CD14-positive monocyte (primary cell): ENCODE results near the gene SMTNL2. TPM values are rescaled to one million over a fixed set of nuclear protein-coding genes. Genes with fewer than 3 reads are reported as not detected.

ENCODE experiments used
- DNase-seq, 3 donors: peaks; one replicate each; pipeline ENCODE4 v3.0.0-alpha.2; 2011 to 2022
- H2AFZ ChIP-seq: 2 replicates; pipeline ENCODE4 v1.6.0; 2012; ENCODE audit warnings: mild to moderate bottlenecking, low read depth, low read length, inconsistent platforms; ENCODE audit not compliant: insufficient read depth, poor library complexity, severe bottlenecking
- H3K27ac ChIP-seq, 2 donors: 1 replicate in 1 of 2; 2 replicates in 1 of 2; pipeline ENCODE4 v1.5.1; 2012 to 2013; ENCODE audit warnings: low read length in 2 of 2, control low read depth in 1 of 2, inconsistent platforms in 1 of 2, low read depth in 1 of 2, mild to moderate bottlenecking in 1 of 2
- H3K27me3 ChIP-seq, 2 donors: one replicate each; pipeline versions ENCODE4 v1.6.0 to v1.6.1; 2011 to 2013; ENCODE audit warnings: low read length in 2 of 2; ENCODE audit not compliant: control insufficient read depth in 2 of 2, insufficient read depth in 2 of 2
- H3K36me3 ChIP-seq, 2 donors: replicated peaks in 1 of 2; 1 replicate in 1 of 2; 2 replicates in 1 of 2; pipeline versions ENCODE4 v1.5.1 to v1.6.1; 2012 to 2013; ENCODE audit warnings: low read length in 2 of 2, control low read depth in 1 of 2, inconsistent platforms in 1 of 2, mild to moderate bottlenecking in 1 of 2; ENCODE audit not compliant: insufficient read depth in 2 of 2, control insufficient read depth in 1 of 2
- H3K4me1 ChIP-seq, 2 donors: 1 replicate in 1 of 2; 2 replicates in 1 of 2; pipeline versions ENCODE4 v1.5.1 to v1.6.1; 2012 to 2013; ENCODE audit warnings: low read length in 2 of 2, control low read depth in 1 of 2, inconsistent platforms in 1 of 2, mild to moderate bottlenecking in 1 of 2, moderate library complexity in 1 of 2; ENCODE audit not compliant: insufficient read depth in 2 of 2, control insufficient read depth in 1 of 2
- H3K4me2 ChIP-seq: replicated peaks from 2 replicates; pipeline ENCODE3; 2012; ENCODE audit warnings: low read length, moderate library complexity, mild to moderate bottlenecking; ENCODE audit not compliant: poor library complexity, severe bottlenecking; ENCODE audit errors: extremely low read depth
- H3K4me3 ChIP-seq, 3 experiments: fragments of 200-600 bp in 1 of 3; sonication (generic) in 1 of 3; replicated peaks in 1 of 3; 1 replicate in 2 of 3; 2 replicates in 1 of 3; pipeline ENCODE4 v1.5.1; 2011 to 2013; ENCODE audit warnings: low read length in 3 of 3, mild to moderate bottlenecking in 3 of 3, control low read depth in 2 of 3, low read depth in 2 of 3, inconsistent platforms in 1 of 3, moderate library complexity in 1 of 3
- H3K79me2 ChIP-seq: 2 replicates; pipeline ENCODE4 v1.6.0; 2012; ENCODE audit warnings: mild to moderate bottlenecking, control low read depth, inconsistent platforms, low read length, moderate library complexity; ENCODE audit not compliant: insufficient read depth
- H3K9ac ChIP-seq: 2 replicates; pipeline ENCODE4 v1.6.0; 2017; ENCODE audit warnings: low read length, mild to moderate bottlenecking; ENCODE audit not compliant: insufficient read depth, poor library complexity, severe bottlenecking
- H3K9me3 ChIP-seq, 2 donors: replicated peaks in 1 of 2; 1 replicate in 1 of 2; 2 replicates in 1 of 2; pipeline versions ENCODE4 v1.5.1 to v1.6.1; 2012 to 2013; ENCODE audit warnings: low read length in 2 of 2, control low read depth in 1 of 2; ENCODE audit not compliant: control insufficient read depth in 1 of 2, insufficient read depth in 1 of 2
- H4K20me1 ChIP-seq: 2 replicates; pipeline ENCODE4 v1.6.0; 2012; ENCODE audit warnings: mild to moderate bottlenecking, low read length, control low read depth, moderate library complexity; ENCODE audit not compliant: insufficient read depth
- H3K27ac Mint-ChIP-seq, 7 donors: one replicate each; pipeline ENCODE4 v1.8.0; 2020; ENCODE audit warnings: mild to moderate bottlenecking in 7 of 7, mixed read lengths in 7 of 7, moderate library complexity in 6 of 7, inconsistent platforms in 2 of 7
- H3K27me3 Mint-ChIP-seq, 3 donors: one replicate each; pipeline ENCODE4 v1.8.0; 2021 to 2022; ENCODE audit warnings: low read depth in 3 of 3, mild to moderate bottlenecking in 3 of 3, mixed read lengths in 3 of 3, moderate library complexity in 3 of 3, inconsistent platforms in 1 of 3
- H3K36me3 Mint-ChIP-seq, 2 donors: one replicate each; pipeline ENCODE4 v1.8.0; 2020; ENCODE audit warnings: mixed read lengths in 2 of 2, inconsistent platforms in 1 of 2, mild to moderate bottlenecking in 1 of 2
- H3K4me1 Mint-ChIP-seq: one replicate; pipeline ENCODE4 v1.8.0; 2020; ENCODE audit warnings: mild to moderate bottlenecking, mixed read lengths
- H3K4me3 Mint-ChIP-seq, 2 donors: one replicate each; pipeline ENCODE4 v1.8.0; 2020; ENCODE audit warnings: mild to moderate bottlenecking in 2 of 2, mixed read lengths in 2 of 2, moderate library complexity in 1 of 2
- H3K9me3 Mint-ChIP-seq, 7 donors: one replicate each; pipeline ENCODE4 v1.8.0; 2020 to 2022; ENCODE audit warnings: mixed read lengths in 7 of 7, mild to moderate bottlenecking in 6 of 7, moderate library complexity in 6 of 7, inconsistent platforms in 2 of 7
- WGBS: methylation state at CpG from one replicate; pipeline ENCODE4 v1.1.5; 2013; ENCODE audit warnings: missing lambda C conversion rate; ENCODE audit not compliant: insufficient coverage; 5-methylcytosine and 5-hydroxymethylcytosine counted together
- intact Hi-C, 2 donors: fragments of 100-400 bp; cut with micrococcal nuclease; formaldehyde crosslinking; loops; one replicate each; pipeline versions ENCODE4 v1.15.0 to v1.15.1; 2023
- polyA plus RNA-seq, 3 donors: library from polyadenylated mRNA; depleted of rRNA in 1 of 3; unstranded in 2 of 3; stranded (reverse) in 1 of 3; fragments of 300-500 nt in 2 of 3; fragments of >200 nt in 1 of 3; fragmentation: Illumina TruSeq in 2 of 3; gene quantifications; 1 replicate in 2 of 3; 2 replicates in 1 of 3; pipeline ENCODE4 v1.2.3, GENCODE V29; 2012 to 2021
- TF ChIP-seq, protein P1 (sequence below): fragments of 200-600 bp; IDR thresholded peaks from one replicate; pipeline ENCODE4 v1.8.0; 2022; ENCODE audit warnings: antibody characterized with exemption, mild to moderate bottlenecking

The SMTNL2 gene
- polyA plus RNA-seq, 3 donors, result 0.08 TPM; not detected in 2

DNA sequence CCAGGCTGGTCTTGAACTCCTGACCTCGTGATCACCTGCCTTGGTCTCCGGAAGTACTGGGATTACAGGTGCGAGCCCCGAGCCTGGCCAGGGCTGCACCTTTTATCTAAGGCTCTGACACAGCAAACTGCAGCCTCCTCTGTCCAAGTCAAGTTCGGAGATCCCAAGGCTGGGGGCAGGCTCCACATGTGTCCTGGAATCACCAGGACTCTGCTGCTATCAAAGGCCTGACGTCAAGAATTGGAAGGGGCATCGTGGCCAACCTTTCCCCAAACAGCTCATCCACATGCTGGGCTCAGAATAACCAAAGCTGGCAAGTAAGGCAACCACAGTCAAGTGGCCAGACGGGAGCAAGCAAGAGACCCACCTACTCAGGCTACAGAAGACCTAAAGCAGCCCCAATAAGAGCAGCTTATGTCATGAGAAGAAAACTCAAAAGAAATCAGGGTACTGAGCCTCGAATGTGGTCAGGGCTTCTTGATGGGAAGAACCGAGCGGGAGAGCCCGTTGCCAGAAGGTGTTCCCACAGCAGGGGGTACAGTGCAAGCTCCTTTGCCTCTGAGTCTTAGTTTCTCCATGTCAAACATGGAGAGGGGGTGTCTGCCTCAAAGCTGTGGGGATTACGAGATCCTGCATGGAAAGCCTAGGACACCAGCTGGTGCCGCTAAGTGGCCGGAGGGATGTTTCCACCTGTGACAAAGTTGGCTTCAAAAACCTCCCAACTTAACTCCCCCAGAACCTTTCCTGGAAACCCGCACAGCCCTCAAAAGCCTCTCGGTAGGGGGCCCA, 37.0 kb upstream of the SMTNL2 start:
- Mint-ChIP-seq H3K4me3 (no peak overlapping the region), H3K36me3 (peaks cover 61 to 97% of the 10 kb centered on the region in 2 donors), H3K9me3 (no peaks in the 10 kb centered on the region), H3K27ac (no peak overlapping the region), H3K27me3 (peaks cover 0 to 6% (median 3%) of the 10 kb centered on the region in 3 donors), H3K4me1 (no peaks in the 10 kb centered on the region)
- no peak overlapping the region for H3K4me3 ChIP-seq
- no peak overlapping the region for H3K27ac ChIP-seq
- no peaks in the 10 kb centered on the region for H4K20me1 ChIP-seq
- H3K79me2 ChIP-seq, result no peaks in the 10 kb centered on the region
- intact Hi-C loops, result no loop called here
- no peak for DNase-seq
- no peak overlapping the region for H3K4me2 ChIP-seq
- H3K36me3 ChIP-seq, result peaks cover 77 to 93% of the 10 kb centered on the region in 2 donors
- TF ChIP-seq, protein P1, sequence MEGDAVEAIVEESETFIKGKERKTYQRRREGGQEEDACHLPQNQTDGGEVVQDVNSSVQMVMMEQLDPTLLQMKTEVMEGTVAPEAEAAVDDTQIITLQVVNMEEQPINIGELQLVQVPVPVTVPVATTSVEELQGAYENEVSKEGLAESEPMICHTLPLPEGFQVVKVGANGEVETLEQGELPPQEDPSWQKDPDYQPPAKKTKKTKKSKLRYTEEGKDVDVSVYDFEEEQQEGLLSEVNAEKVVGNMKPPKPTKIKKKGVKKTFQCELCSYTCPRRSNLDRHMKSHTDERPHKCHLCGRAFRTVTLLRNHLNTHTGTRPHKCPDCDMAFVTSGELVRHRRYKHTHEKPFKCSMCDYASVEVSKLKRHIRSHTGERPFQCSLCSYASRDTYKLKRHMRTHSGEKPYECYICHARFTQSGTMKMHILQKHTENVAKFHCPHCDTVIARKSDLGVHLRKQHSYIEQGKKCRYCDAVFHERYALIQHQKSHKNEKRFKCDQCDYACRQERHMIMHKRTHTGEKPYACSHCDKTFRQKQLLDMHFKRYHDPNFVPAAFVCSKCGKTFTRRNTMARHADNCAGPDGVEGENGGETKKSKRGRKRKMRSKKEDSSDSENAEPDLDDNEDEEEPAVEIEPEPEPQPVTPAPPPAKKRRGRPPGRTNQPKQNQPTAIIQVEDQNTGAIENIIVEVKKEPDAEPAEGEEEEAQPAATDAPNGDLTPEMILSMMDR, result no peak
- H3K9ac ChIP-seq, result no peak overlapping the region
- no peak overlapping the region for H2AFZ ChIP-seq
- no peaks in the 10 kb centered on the region for H3K4me1 ChIP-seq
- H3K9me3 ChIP-seq, result no peaks in the 10 kb centered on the region
- H3K27me3 ChIP-seq, result no peaks in the 10 kb centered on the region
- 94% methylated on average over 13 of the region's 17 CpGs for WGBS

DNA sequence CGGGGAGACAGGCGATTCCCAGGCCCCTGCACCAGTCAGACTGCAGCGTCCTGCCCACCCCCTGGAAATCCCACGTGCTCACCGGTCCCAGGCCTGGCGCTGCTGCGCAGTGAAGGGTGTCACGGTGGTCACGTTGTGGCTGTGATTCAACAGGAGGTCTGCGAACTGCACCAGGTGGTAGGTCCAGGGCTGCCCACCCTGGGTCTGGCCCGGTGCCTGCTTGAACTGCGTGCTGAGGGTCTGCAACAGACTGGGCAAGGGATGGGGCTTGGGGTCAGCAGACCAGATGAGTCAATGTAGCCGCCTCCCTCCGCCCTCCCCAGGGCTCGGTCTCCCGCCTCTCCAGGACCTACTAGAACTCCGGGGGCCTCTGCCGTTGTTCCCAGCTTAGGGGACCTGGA, 36.3 kb upstream of the SMTNL2 start:
- H3K36me3 ChIP-seq, result peaks cover 74 to 93% of the 10 kb centered on the region in 2 donors
- H3K9ac ChIP-seq, result no peak overlapping the region
- H2AFZ ChIP-seq, result no peak overlapping the region
- Mint-ChIP-seq H3K27ac (peak overlapping the region in 1 of 7 donors; percentile 40), H3K4me3 (no peak overlapping the region), H3K27me3 (peaks cover 0 to 6% (median 3%) of the 10 kb centered on the region in 3 donors), H3K36me3 (peaks cover 60 to 97% of the 10 kb centered on the region in 2 donors), H3K9me3 (no peaks in the 10 kb centered on the region), H3K4me1 (no peaks in the 10 kb centered on the region)
- H3K9me3 ChIP-seq, result no peaks in the 10 kb centered on the region
- H3K27me3 ChIP-seq, result no peaks in the 10 kb centered on the region
- H3K4me2 ChIP-seq, result no peak overlapping the region
- 97% methylated on average over 18 of the region's 18 CpGs for WGBS
- TF ChIP-seq, protein P1, result no peak
- intact Hi-C loops, result no loop called here
- H4K20me1 ChIP-seq, result no peaks in the 10 kb centered on the region
- H3K4me1 ChIP-seq, result no peaks in the 10 kb centered on the region
- H3K79me2 ChIP-seq, result no peaks in the 10 kb centered on the region
- no peak for DNase-seq
- H3K27ac ChIP-seq, result no peak overlapping the region
- H3K4me3 ChIP-seq, result no peak overlapping the region
